Ishikawa (cell line): Measurements from ENCODE around the gene CERCAM.

Source experiments
- MAX ChIP-seq: IDR thresholded peaks from 2 replicates; pipeline ENCODE4 v1.6.1; 2012
- REST ChIP-seq: IDR thresholded peaks from 2 replicates; pipeline ENCODE4 v1.6.1; 2012; ENCODE audit warnings: low read depth, mild to moderate bottlenecking

- TF ChIP-seq MAX: no peak
- no peak for TF ChIP-seq REST
These were observed 5.4 kb upstream of the CERCAM start for GRCh38 chr9:128415281-128415680.
